PC-9 (cell line): Measurements from ENCODE around the gene TBL1XR1. TPM values are rescaled to one million over a fixed set of nuclear protein-coding genes. Genes with fewer than 3 reads are reported as not detected.

Source experiments
- BruUV-seq: library from RNA; stranded (reverse); fragments of 400-500 nt; replicated peaks from 2 replicates; lab custom pipeline; 2021; lab: Mats Ljungman, UMichigan
- CTCF ChIA-PET: fragments of 300-600 bp; sonication (Branson Sonifier 250); formaldehyde crosslinking; loops from one replicate; lab custom pipeline; 2022; ENCODE audit warnings: antibody characterized with exemption; lab: Charles Lee
- POLR2A ChIA-PET: fragments of 300-600 bp; sonication (Branson Sonifier 250); formaldehyde crosslinking; loops from one replicate; lab custom pipeline; 2022; ENCODE audit warnings: antibody characterized with exemption; ENCODE audit not compliant: unreplicated experiment; lab: Charles Lee
- DNase-seq, 2 experiments: peaks; one replicate each; pipeline versions ENCODE4 v3.0.0 to v3.0.0-alpha.2; 2015 to 2022; ENCODE audit warnings: mixed read lengths in 1 of 2
- H2AFZ ChIP-seq: fragments of 200-600 bp; sonication (generic); 2 replicates; pipeline ENCODE4 v1.8.1; 2017; ENCODE audit warnings: antibody characterized with exemption
- H3F3A ChIP-seq: fragments of 200-600 bp; sonication (generic); 2 replicates; pipeline ENCODE4 v1.8.1; 2017; ENCODE audit warnings: antibody characterized with exemption, mild to moderate bottlenecking, low read depth; ENCODE audit not compliant: insufficient read depth
- H3K27ac ChIP-seq: fragments of 200-600 bp; sonication (generic); 2 replicates; pipeline ENCODE4 v1.6.1; 2016; ENCODE audit warnings: mixed run types
- H3K27me3 ChIP-seq: fragments of 200-600 bp; sonication (generic); 2 replicates; pipeline ENCODE4 v1.6.1; 2016; ENCODE audit warnings: low read depth, mixed run types; ENCODE audit not compliant: insufficient read depth
- H3K36me3 ChIP-seq: fragments of 200-600 bp; sonication (generic); 2 replicates; pipeline ENCODE4 v1.6.1; 2016; ENCODE audit warnings: low read depth, mixed run types
- H3K4me1 ChIP-seq: fragments of 200-600 bp; sonication (generic); replicated peaks from 2 replicates; pipeline ENCODE4 v1.6.1; 2016; ENCODE audit warnings: mixed run types; ENCODE audit not compliant: insufficient read depth
- H3K4me2 ChIP-seq: fragments of 200-600 bp; sonication (generic); 2 replicates; pipeline ENCODE4 v1.6.1; 2017; ENCODE audit warnings: mixed run types
- H3K4me3 ChIP-seq: fragments of 200-600 bp; sonication (generic); 2 replicates; pipeline ENCODE4 v1.6.1; 2016; ENCODE audit warnings: mixed run types
- H3K79me2 ChIP-seq: fragments of 200-600 bp; sonication (generic); 2 replicates; pipeline ENCODE4 v1.6.1; 2017; ENCODE audit warnings: low read depth, mixed run types
- H3K9me2 ChIP-seq: fragments of 200-600 bp; sonication (generic); 2 replicates; pipeline ENCODE4 v1.8.1; 2017; ENCODE audit warnings: mild to moderate bottlenecking; ENCODE audit not compliant: insufficient read depth
- H3K9me3 ChIP-seq: fragments of 200-600 bp; sonication (generic); 2 replicates; pipeline ENCODE4 v1.8.1; 2016; ENCODE audit warnings: low read depth; ENCODE audit not compliant: insufficient read depth
- H4K20me1 ChIP-seq: fragments of 200-600 bp; sonication (generic); 2 replicates; pipeline ENCODE4 v1.8.1; 2017; ENCODE audit not compliant: insufficient read depth
- EZH2 ChIP-seq: fragments of 200-600 bp; sonication (generic); IDR thresholded peaks from 2 replicates; pipeline ENCODE4 v1.8.0; 2017; ENCODE audit warnings: antibody characterized with exemption, low read depth
- intact Hi-C: fragments of 100-400 bp; cut with micrococcal nuclease; formaldehyde crosslinking; loops from one replicate; pipeline ENCODE4 v1.10.0; 2022; ENCODE audit not compliant: unreplicated experiment
- total RNA-seq: library from RNA; stranded (reverse); gene quantifications from 2 replicates; pipeline ENCODE4 v1.2.3, GENCODE V29; 2021
- TF ChIP-seq, protein P1 (sequence below): fragments of 200-600 bp; sonication (generic); conservative IDR thresholded peaks from 2 replicates; pipeline ENCODE4 v1.6.1; 2017; ENCODE audit warnings: mixed run types, antibody characterized with exemption, mild to moderate bottlenecking, moderate library complexity

The TBL1XR1 gene
- total RNA-seq, 1 experiment from 2014 or later: 243 TPM

DNA sequence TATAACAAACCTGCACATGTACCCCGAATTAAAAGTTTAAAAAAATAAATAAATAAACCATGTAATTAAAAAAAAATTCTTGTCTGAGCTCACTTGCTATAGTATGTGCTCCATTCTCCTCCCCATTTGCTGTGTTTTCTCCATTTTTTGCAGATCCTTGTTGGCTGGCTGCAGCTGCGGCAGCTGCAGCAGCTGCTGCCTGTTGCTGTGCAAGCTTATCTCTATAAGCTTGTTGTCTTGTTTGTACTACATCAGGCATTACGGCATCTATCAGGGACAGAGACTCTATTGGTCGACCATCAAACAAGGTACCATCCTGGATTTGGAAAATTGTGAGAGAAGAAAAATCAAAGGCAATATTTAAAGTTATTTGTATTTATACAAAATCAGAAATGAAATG is 145.9 kb downstream of the TBL1XR1 start:
- ChIA-PET CTCF (interaction anchor here (0.5 to 1.0 kb wide), 6 partner anchors 16 to 1334 kb away, joined by 3 to 18 read pairs (median 3); no protein-coding TSS in a partner anchor), POLR2A (interaction anchor here (0.7 to 0.9 kb wide), 5 partner anchors 10 to 1100 kb away, joined by 3 to 5 read pairs (median 4); no protein-coding TSS in a partner anchor)
- Histone ChIP-seq H3K9me2 (no peaks in the 10 kb centered on the region), H3K27ac (peak overlapping the region; percentile 43; the same call in 1 of the 2 replicates), H3K4me3 (no peak overlapping the region), H3K4me1 (peaks cover 15% of the 10 kb centered on the region), H3K36me3 (peaks cover 72% of the 10 kb centered on the region), H3K27me3 (no peaks in the 10 kb centered on the region), H3F3A (peaks cover 58% of the 10 kb centered on the region), H3K4me2 (no peak overlapping the region), H3K79me2 (peaks cover 70% of the 10 kb centered on the region), H3K9me3 (no peaks in the 10 kb centered on the region), H4K20me1 (no peaks in the 10 kb centered on the region), H2AFZ (no peak overlapping the region)
- DNase-seq: no peak
- intact Hi-C loops: loop anchor here (1.0 to 10.0 kb wide), 8 partner anchors 146 to 1273 kb away; partner anchors contain the start of gene TBL1XR1
- no TSS peak for BruUV-seq
- no peak for TF ChIP-seq EZH2
- TF ChIP-seq, protein P1, sequence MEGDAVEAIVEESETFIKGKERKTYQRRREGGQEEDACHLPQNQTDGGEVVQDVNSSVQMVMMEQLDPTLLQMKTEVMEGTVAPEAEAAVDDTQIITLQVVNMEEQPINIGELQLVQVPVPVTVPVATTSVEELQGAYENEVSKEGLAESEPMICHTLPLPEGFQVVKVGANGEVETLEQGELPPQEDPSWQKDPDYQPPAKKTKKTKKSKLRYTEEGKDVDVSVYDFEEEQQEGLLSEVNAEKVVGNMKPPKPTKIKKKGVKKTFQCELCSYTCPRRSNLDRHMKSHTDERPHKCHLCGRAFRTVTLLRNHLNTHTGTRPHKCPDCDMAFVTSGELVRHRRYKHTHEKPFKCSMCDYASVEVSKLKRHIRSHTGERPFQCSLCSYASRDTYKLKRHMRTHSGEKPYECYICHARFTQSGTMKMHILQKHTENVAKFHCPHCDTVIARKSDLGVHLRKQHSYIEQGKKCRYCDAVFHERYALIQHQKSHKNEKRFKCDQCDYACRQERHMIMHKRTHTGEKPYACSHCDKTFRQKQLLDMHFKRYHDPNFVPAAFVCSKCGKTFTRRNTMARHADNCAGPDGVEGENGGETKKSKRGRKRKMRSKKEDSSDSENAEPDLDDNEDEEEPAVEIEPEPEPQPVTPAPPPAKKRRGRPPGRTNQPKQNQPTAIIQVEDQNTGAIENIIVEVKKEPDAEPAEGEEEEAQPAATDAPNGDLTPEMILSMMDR: no peak

DNA sequence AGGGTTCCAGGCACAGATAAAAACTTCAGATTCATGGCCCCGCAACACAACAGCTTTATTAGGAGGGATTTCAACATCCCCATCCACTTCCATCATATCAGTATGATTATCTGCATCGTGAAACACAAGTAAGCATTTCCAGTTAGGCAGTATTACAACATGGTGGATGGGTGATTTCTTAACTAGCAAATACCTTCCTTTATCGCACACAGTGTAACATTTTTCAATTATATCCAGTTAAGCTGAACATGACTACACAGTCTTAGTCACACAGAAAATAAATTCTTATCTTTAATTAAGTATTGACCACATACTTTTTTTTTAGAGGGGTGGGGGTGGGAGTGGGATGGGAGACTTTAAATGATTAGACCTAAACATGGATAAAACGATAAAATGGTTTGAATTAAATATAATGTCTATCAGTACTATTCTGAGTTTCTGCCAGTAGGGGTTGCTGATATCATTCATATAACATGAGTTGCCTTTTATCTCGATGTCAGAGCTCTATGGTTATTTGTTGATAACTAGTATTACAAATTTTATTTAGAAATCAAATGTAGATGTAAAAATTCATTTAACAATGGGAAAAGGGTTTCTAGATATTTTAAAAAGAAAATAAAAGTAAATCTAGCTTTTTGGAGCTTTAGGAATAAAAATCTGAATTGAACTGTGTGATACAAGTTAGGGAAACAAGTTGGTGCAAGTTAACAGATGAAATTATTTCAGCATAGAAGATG is 146.6 kb downstream of the TBL1XR1 start:
- TF ChIP-seq, protein P1: peak; percentile 90
- TF ChIP-seq EZH2: no peak
- intact Hi-C loops: loop anchor here (1.0 to 10.0 kb wide), 10 partner anchors 147 to 1332 kb away; partner anchors contain the start of gene TBL1XR1
- peak in 1 of 2 experiments; percentile 59 for DNase-seq
- Histone ChIP-seq H3K27ac (peak overlapping the region; percentile 40), H3K4me2 (no peak overlapping the region), H3K36me3 (peaks cover 73% of the 10 kb centered on the region), H3F3A (peaks cover 58% of the 10 kb centered on the region), H3K9me2 (no peaks in the 10 kb centered on the region), H3K9me3 (no peaks in the 10 kb centered on the region), H4K20me1 (no peaks in the 10 kb centered on the region), H2AFZ (no peak overlapping the region), H3K4me1 (peaks cover 15% of the 10 kb centered on the region), H3K27me3 (no peaks in the 10 kb centered on the region), H3K79me2 (peaks cover 63% of the 10 kb centered on the region), H3K4me3 (no peak overlapping the region)
- ChIA-PET CTCF (interaction anchor here (0.5 to 1.1 kb wide), 9 partner anchors 17 to 1335 kb away, joined by 3 to 18 read pairs (median 3); no protein-coding TSS in a partner anchor), POLR2A (interaction anchor here (0.7 kb wide), 1 partner anchor 309 kb away, joined by 5 read pairs; no protein-coding TSS in a partner anchor)
- no TSS peak for BruUV-seq

DNA sequence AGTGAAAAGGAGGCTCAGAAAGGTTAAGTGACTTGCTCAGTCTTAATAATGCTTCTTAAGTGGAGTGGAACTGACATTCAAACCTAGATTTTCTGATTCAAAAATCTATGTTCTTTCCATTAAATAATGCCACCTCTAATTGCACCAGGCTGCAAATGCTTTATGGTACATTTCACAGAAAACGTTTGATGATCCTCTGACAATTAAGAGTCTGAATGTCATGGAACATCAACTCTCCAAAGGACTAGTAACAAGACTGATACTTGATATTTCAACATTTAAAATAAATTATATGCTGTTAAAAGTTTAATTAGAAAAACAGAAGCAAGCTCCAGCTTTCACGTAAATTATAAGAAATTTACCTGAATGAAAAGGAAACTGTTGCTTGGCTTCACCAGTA is 151.5 kb downstream of the TBL1XR1 start:
- Histone ChIP-seq H3K79me2 (peaks cover 38% of the 10 kb centered on the region), H3K4me1 (peaks cover 6% of the 10 kb centered on the region; the same call in 1 of the 2 replicates), H3K9me3 (peaks cover 18% of the 10 kb centered on the region; the same call in 1 of the 2 replicates), H3F3A (peaks cover 23% of the 10 kb centered on the region), H3K9me2 (no peaks in the 10 kb centered on the region), H3K36me3 (peaks cover 95% of the 10 kb centered on the region), H2AFZ (no peak overlapping the region), H3K27ac (no peak overlapping the region), H4K20me1 (no peaks in the 10 kb centered on the region), H3K4me3 (no peak overlapping the region), H3K4me2 (no peak overlapping the region), H3K27me3 (no peaks in the 10 kb centered on the region)
- BruUV-seq: no TSS peak
- ChIA-PET POLR2A (no interaction called here), CTCF (no interaction called here)
- TF ChIP-seq, protein P1: no peak
- DNase-seq: no peak
- intact Hi-C loops: no loop called here
